ENCODE data around the gene RIPOR3. TPM values are rescaled to one million over a fixed set of nuclear protein-coding genes. Genes with fewer than 3 reads are reported as not detected.

Gene RIPOR3
- total RNA-seq, 2 donors from 2014 or later = 4.5 to 8.4 TPM

GRCh38 chr20:50636601-50637540 lies 54.5 kb downstream of the RIPOR3 start:
- no peaks in the 10 kb centered on the region for H3K9me3 ChIP-seq
- H3K36me3 ChIP-seq = no peaks in the 10 kb centered on the region
- no peaks in the 10 kb centered on the region for H3K27me3 ChIP-seq (replicated peaks; ENCODE audit: insufficient read depth)
- no peak overlapping the region for H3K4me3 ChIP-seq
- peak overlapping the region in 1 of 2 donors; percentile 45 for H3K27ac ChIP-seq
- DNase-seq (ENCODE audit: low spot score) (no peak), ATAC-seq (ENCODE audit: insufficient number of reproducible peaks, low FRiP score, low read depth) (no peak)
- TF ChIP-seq CTCF (IDR thresholded peaks at IDR 0.05) = no peak
- H3K4me1 ChIP-seq (ENCODE audit: control insufficient read depth in 1 of 2, low read depth in 2 of 2) = peaks cover 12 to 21% of the 10 kb centered on the region in 2 donors

- Histone ChIP-seq H3K27ac (no peak overlapping the region), H3K27me3 (replicated peaks; ENCODE audit: insufficient read depth) (no peaks in the 10 kb centered on the region), H3K9me3 (no peaks in the 10 kb centered on the region), H3K4me1 (ENCODE audit: control insufficient read depth in 1 of 2, low read depth in 2 of 2) (peaks cover 12 to 21% of the 10 kb centered on the region in 2 donors), H3K4me3 (no peak overlapping the region), H3K36me3 (no peaks in the 10 kb centered on the region)
- ATAC-seq (ENCODE audit: insufficient number of reproducible peaks, low FRiP score, low read depth) = no peak
- no peak for DNase-seq (ENCODE audit: low spot score)
- peak; percentile 78 for TF ChIP-seq CTCF (IDR thresholded peaks at IDR 0.05)
These were observed 55.4 kb downstream of the RIPOR3 start for GRCh38 chr20:50635676-50636600.

- no peaks in the 10 kb centered on the region for H3K9me3 ChIP-seq
- H3K4me3 ChIP-seq = no peak overlapping the region
- no peaks in the 10 kb centered on the region for H3K27me3 ChIP-seq (replicated peaks; ENCODE audit: insufficient read depth)
- no peak for ATAC-seq (ENCODE audit: insufficient number of reproducible peaks, low FRiP score, low read depth)
- no peak for DNase-seq (ENCODE audit: low spot score)
- no peaks in the 10 kb centered on the region for H3K36me3 ChIP-seq
- no peak for TF ChIP-seq CTCF (IDR thresholded peaks at IDR 0.05)
- no peak overlapping the region for H3K27ac ChIP-seq
- peaks cover 12 to 21% of the 10 kb centered on the region in 2 donors for H3K4me1 ChIP-seq (ENCODE audit: control insufficient read depth in 1 of 2, low read depth in 2 of 2)
These were observed 56.3 kb downstream of the RIPOR3 start for GRCh38 chr20:50635014-50635557.

GRCh38 chr20:50634191-50634590 lies 57.2 kb downstream of the RIPOR3 start:
- TF ChIP-seq CTCF (IDR thresholded peaks at IDR 0.05) = no peak
- peaks cover 12 to 21% of the 10 kb centered on the region in 2 donors for H3K4me1 ChIP-seq (ENCODE audit: control insufficient read depth in 1 of 2, low read depth in 2 of 2)
- H3K36me3 ChIP-seq = no peaks in the 10 kb centered on the region
- no peak for DNase-seq (ENCODE audit: low spot score)
- H3K27me3 ChIP-seq (replicated peaks; ENCODE audit: insufficient read depth) = no peaks in the 10 kb centered on the region
- H3K27ac ChIP-seq = no peak overlapping the region
- no peak for ATAC-seq (ENCODE audit: insufficient number of reproducible peaks, low FRiP score, low read depth)
- H3K9me3 ChIP-seq = no peaks in the 10 kb centered on the region
- no peak overlapping the region for H3K4me3 ChIP-seq
